A673 (cell line): ENCODE data around the gene RDH11. TPM values are rescaled to one million over a fixed set of nuclear protein-coding genes. Genes with fewer than 3 reads are reported as not detected.

ENCODE experiments used
- BruUV-seq: library from RNA; stranded (reverse); fragments of 400-500 nt; replicated peaks from 2 replicates; lab custom pipeline; 2021; lab: Mats Ljungman, UMichigan
- CTCF ChIA-PET: fragments of 300-600 bp; sonication (Branson Sonifier 250); formaldehyde crosslinking; loops from one replicate; lab custom pipeline; 2022; ENCODE audit warnings: antibody characterized with exemption; lab: Charles Lee
- POLR2A ChIA-PET: fragments of 300-600 bp; sonication (Branson Sonifier 250); formaldehyde crosslinking; loops from one replicate; lab custom pipeline; 2022; ENCODE audit warnings: antibody characterized with exemption; ENCODE audit not compliant: low non-redundant PET; lab: Charles Lee
- DNase-seq: peaks from one replicate; pipeline ENCODE4 v3.0.0-alpha.2; 2015; ENCODE audit warnings: low spot score
- H3K27ac ChIP-seq: fragments of 200-600 bp; sonication (generic); 2 replicates; pipeline ENCODE4 v1.5.1; 2016; ENCODE audit warnings: mixed run types, low read depth, mild to moderate bottlenecking, mixed read lengths, antibody characterized with exemption, low read length; ENCODE audit not compliant: poor library complexity, severe bottlenecking
- H3K27me3 ChIP-seq: fragments of 200-600 bp; sonication (generic); replicated peaks from 2 replicates; pipeline ENCODE4 v1.6.1; 2017; ENCODE audit warnings: mixed run types, low read depth, mild to moderate bottlenecking, mixed read lengths, antibody characterized with exemption, low read length; ENCODE audit not compliant: insufficient read depth, poor library complexity
- H3K36me3 ChIP-seq: fragments of 200-600 bp; sonication (generic); 2 replicates; pipeline ENCODE4 v1.6.1; 2016; ENCODE audit warnings: mixed run types, mild to moderate bottlenecking, mixed read lengths, antibody characterized with exemption, low read length; ENCODE audit not compliant: insufficient read depth, poor library complexity, severe bottlenecking
- H3K4me1 ChIP-seq: fragments of 200-600 bp; sonication (generic); 2 replicates; pipeline ENCODE4 v1.6.1; 2017; ENCODE audit warnings: mixed run types, mild to moderate bottlenecking, mixed read lengths, antibody characterized with exemption, low read length; ENCODE audit not compliant: insufficient read depth, poor library complexity, severe bottlenecking
- H3K4me3 ChIP-seq: fragments of 200-600 bp; sonication (generic); 2 replicates; pipeline ENCODE4 v1.5.1; 2016; ENCODE audit warnings: low read depth, mixed run types, mild to moderate bottlenecking, mixed read lengths, low read length; ENCODE audit not compliant: poor library complexity, severe bottlenecking
- H3K9me3 ChIP-seq: fragments of 200-600 bp; sonication (generic); 2 replicates; pipeline ENCODE4 v1.6.1; 2016; ENCODE audit warnings: mixed run types, low read depth, mild to moderate bottlenecking, mixed read lengths, antibody characterized with exemption, low read length; ENCODE audit not compliant: poor library complexity, severe bottlenecking
- EZH2 ChIP-seq: fragments of 200-600 bp; sonication (generic); IDR thresholded peaks from 2 replicates; pipeline ENCODE4 v1.6.1; 2017; ENCODE audit warnings: borderline replicate concordance, low read depth, mild to moderate bottlenecking, mixed read lengths, antibody characterized with exemption, low read length; ENCODE audit not compliant: poor library complexity, severe bottlenecking
- intact Hi-C: fragments of 100-400 bp; cut with micrococcal nuclease; formaldehyde crosslinking; loops from one replicate; pipeline ENCODE4 v1.10.0; 2022; ENCODE audit not compliant: unreplicated experiment
- total RNA-seq: library from RNA; stranded (reverse); gene quantifications from 2 replicates; pipeline ENCODE4 v1.2.3, GENCODE V29; 2021
- TF ChIP-seq, protein P1 (sequence below): fragments of 300-800, 200-600 bp; sonication (generic); conservative IDR thresholded peaks from 2 replicates; pipeline ENCODE4 v1.5.1; 2017; ENCODE audit warnings: low read depth, mild to moderate bottlenecking, antibody characterized with exemption, low read length, moderate library complexity, mixed read lengths

Gene RDH11
- total RNA-seq, 1 experiment from 2014 or later: 107 TPM

DNA sequence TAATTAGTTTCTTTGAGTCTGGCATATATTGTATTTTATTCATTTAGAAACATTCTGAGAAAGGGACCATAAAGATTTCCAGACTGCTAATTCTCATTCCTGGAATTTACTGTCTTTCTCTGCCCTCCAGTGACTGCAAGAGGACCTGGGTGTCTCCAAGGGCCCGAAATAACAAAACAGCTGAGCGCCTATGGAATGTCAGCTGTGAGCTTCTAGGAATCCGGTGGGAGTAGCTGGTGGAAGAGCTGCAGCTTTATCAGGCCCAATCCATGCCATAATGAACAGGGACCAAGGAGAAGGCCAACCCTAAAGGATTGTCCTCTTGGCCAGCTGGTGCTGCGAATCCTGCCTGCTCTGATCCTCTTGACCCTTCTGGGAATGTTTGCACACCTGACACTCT, 38.1 kb upstream of the RDH11 start:
- no peaks in the 10 kb centered on the region for H3K9me3 ChIP-seq
- H3K4me1 ChIP-seq: no peaks in the 10 kb centered on the region
- DNase-seq: no peak
- BruUV-seq: no TSS peak
- H3K27ac ChIP-seq: no peak overlapping the region
- no peaks in the 10 kb centered on the region for H3K27me3 ChIP-seq
- H3K36me3 ChIP-seq: no peaks in the 10 kb centered on the region
- POLR2A ChIA-PET: no interaction called here
- CTCF ChIA-PET: no interaction called here
- intact Hi-C loops: no loop called here
- TF ChIP-seq, protein P1, sequence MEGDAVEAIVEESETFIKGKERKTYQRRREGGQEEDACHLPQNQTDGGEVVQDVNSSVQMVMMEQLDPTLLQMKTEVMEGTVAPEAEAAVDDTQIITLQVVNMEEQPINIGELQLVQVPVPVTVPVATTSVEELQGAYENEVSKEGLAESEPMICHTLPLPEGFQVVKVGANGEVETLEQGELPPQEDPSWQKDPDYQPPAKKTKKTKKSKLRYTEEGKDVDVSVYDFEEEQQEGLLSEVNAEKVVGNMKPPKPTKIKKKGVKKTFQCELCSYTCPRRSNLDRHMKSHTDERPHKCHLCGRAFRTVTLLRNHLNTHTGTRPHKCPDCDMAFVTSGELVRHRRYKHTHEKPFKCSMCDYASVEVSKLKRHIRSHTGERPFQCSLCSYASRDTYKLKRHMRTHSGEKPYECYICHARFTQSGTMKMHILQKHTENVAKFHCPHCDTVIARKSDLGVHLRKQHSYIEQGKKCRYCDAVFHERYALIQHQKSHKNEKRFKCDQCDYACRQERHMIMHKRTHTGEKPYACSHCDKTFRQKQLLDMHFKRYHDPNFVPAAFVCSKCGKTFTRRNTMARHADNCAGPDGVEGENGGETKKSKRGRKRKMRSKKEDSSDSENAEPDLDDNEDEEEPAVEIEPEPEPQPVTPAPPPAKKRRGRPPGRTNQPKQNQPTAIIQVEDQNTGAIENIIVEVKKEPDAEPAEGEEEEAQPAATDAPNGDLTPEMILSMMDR: no peak
- TF ChIP-seq EZH2: no peak
- H3K4me3 ChIP-seq: no peak overlapping the region

DNA sequence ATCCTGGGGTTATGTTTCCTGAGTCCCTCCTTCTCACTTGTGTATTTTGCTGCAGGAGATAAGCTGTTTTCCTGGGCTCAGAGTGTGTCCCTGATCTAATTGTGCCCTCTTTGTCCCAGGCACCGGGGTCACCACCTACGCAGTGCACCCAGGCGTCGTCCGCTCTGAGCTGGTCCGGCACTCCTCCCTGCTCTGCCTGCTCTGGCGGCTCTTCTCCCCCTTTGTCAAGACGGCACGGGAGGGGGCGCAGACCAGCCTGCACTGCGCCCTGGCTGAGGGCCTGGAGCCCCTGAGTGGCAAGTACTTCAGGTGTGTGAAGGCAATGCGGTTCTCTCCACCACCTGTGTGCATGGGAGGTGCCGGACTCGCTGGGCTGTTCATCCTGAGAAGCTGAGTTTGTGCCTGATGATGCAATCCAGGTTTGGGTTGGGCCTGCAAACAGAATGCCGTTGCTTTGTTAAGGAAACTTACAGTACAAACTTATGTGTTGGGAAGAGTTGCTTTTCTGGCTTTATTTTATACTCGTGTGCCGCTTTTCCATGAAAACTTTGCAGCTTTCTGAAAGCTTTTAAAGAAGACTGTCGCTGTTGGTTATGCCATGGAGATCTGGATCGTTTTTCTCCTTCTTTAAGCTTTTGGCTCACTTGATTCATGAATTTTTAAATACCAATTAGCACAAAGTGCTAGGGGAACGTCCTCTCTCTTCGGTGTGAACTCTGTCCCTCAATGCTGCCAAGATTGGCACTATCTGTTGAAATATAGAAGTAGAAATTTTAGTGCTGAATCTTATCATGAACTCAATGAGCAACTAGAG, 33.7 kb upstream of the RDH11 start:
- ChIA-PET POLR2A (no interaction called here), CTCF (no interaction called here)
- Histone ChIP-seq H3K4me3 (no peak overlapping the region), H3K27ac (no peak overlapping the region), H3K36me3 (no peaks in the 10 kb centered on the region), H3K4me1 (no peaks in the 10 kb centered on the region), H3K9me3 (no peaks in the 10 kb centered on the region), H3K27me3 (peaks cover 10% of the 10 kb centered on the region)
- no peak for TF ChIP-seq EZH2
- TF ChIP-seq, protein P1: no peak
- no peak for DNase-seq
- intact Hi-C loops: no loop called here
- BruUV-seq: no TSS peak

- Histone ChIP-seq H3K4me3 (no peak overlapping the region), H3K4me1 (no peaks in the 10 kb centered on the region), H3K27me3 (peaks cover 10% of the 10 kb centered on the region), H3K36me3 (no peaks in the 10 kb centered on the region), H3K9me3 (no peaks in the 10 kb centered on the region), H3K27ac (no peak overlapping the region)
- no TSS peak for BruUV-seq
- POLR2A ChIA-PET: no interaction called here
- CTCF ChIA-PET: no interaction called here
- intact Hi-C loops: no loop called here
- no peak for DNase-seq
- no peak for TF ChIP-seq EZH2
- TF ChIP-seq, protein P1: no peak
Observed at GRCh38 chr14:67728258-67728657, 32.7 kb upstream of the RDH11 start.
